Activated CD4-positive, alpha-beta T cell treated with anti-CD3 and anti-CD28 coated beads, Interleukin-10, Interleukin-2, amounts not matched to agents 100 ng/mL and 50 ng/mL, durations not matched to agents 16 hours and 8 hours (primary cell): ENCODE data around the gene ADCY3.

Experiments used
- DNase-seq: peaks from one replicate; pipeline ENCODE4 v3.0.0-alpha.2; 2020

The ADCY3 gene

GRCh38 chr2:24899361-24899910, 20.6 kb downstream of the ADCY3 start:
- no peak for DNase-seq

GRCh38 chr2:24898122-24899109, 21.6 kb downstream of the ADCY3 start:
- DNase-seq: no peak

- DNase-seq: no peak
These were observed 25.3 kb downstream of the ADCY3 start for GRCh38 chr2:24894750-24895149.

GRCh38 chr2:24893934-24894333, 26.1 kb downstream of the ADCY3 start:
- no peak for DNase-seq

GRCh38 chr2:24892928-24893327, 27.1 kb downstream of the ADCY3 start:
- DNase-seq: no peak

- DNase-seq: no peak
These were observed 28.8 kb downstream of the ADCY3 start for GRCh38 chr2:24891201-24891600.

- no peak for DNase-seq
These were observed 30.8 kb downstream of the ADCY3 start for GRCh38 chr2:24889221-24889620.

- no peak for DNase-seq
These were observed 31.9 kb downstream of the ADCY3 start for GRCh38 chr2:24888177-24888576.

- DNase-seq: no peak
These were observed 32.6 kb downstream of the ADCY3 start for GRCh38 chr2:24887307-24887874.

GRCh38 chr2:24886691-24887304, 33.2 kb downstream of the ADCY3 start:
- DNase-seq: no peak

- no peak for DNase-seq
These were observed 33.9 kb downstream of the ADCY3 start for GRCh38 chr2:24886126-24886501.

GRCh38 chr2:24885221-24886125, 34.6 kb downstream of the ADCY3 start:
- DNase-seq: no peak

GRCh38 chr2:24883946-24884345, 36.1 kb downstream of the ADCY3 start:
- DNase-seq: no peak

GRCh38 chr2:24881623-24882022, 38.4 kb downstream of the ADCY3 start:
- DNase-seq: no peak

GRCh38 chr2:24881158-24881557, 38.9 kb downstream of the ADCY3 start:
- DNase-seq: no peak

- DNase-seq: no peak
These were observed 41.7 kb downstream of the ADCY3 start for GRCh38 chr2:24878341-24878740.

GRCh38 chr2:24877646-24878045, 42.4 kb downstream of the ADCY3 start:
- DNase-seq: no peak

- no peak for DNase-seq
These were observed 43.0 kb downstream of the ADCY3 start for GRCh38 chr2:24877067-24877466.

GRCh38 chr2:24875901-24876300, 44.1 kb downstream of the ADCY3 start:
- DNase-seq: no peak

- DNase-seq: no peak
These were observed 44.8 kb downstream of the ADCY3 start for GRCh38 chr2:24875272-24875671.

- DNase-seq: no peak
These were observed 46.0 kb downstream of the ADCY3 start for GRCh38 chr2:24874035-24874434.

GRCh38 chr2:24873619-24874018, 46.4 kb downstream of the ADCY3 start:
- DNase-seq: no peak
